ENCODE data around the gene HTRA1. TPM values are rescaled to one million over a fixed set of nuclear protein-coding genes. Genes with fewer than 3 reads are reported as not detected.

The HTRA1 gene
- total RNA-seq, 1 donor from 2014 or later: 58.5 TPM

GRCh38 chr10:122455376-122456079 is 5.8 kb upstream of the HTRA1 start:
- no peak for DNase-seq

GRCh38 chr10:122457934-122458333 is 3.4 kb upstream of the HTRA1 start:
- DNase-seq: no peak

GRCh38 chr10:122458693-122459092 is 2.7 kb upstream of the HTRA1 start:
- DNase-seq: no peak

- DNase-seq: no peak
Measured at GRCh38 chr10:122459561-122460273, 1.6 kb upstream of the HTRA1 start.

GRCh38 chr10:122460891-122461293 is 461 bp upstream of the HTRA1 start:
- no peak for DNase-seq

GRCh38 chr10:122461729-122462532 is 578 bp downstream of the HTRA1 start:
- DNase-seq: peak; percentile 30

- DNase-seq: no peak
Measured at GRCh38 chr10:122462533-122463465, 1.4 kb downstream of the HTRA1 start.

GRCh38 chr10:122463466-122464249 is 2.3 kb downstream of the HTRA1 start:
- DNase-seq: no peak

- DNase-seq: no peak
Measured at GRCh38 chr10:122464250-122464510, 2.8 kb downstream of the HTRA1 start.

- DNase-seq: no peak
Measured at GRCh38 chr10:122464586-122464985, 3.2 kb downstream of the HTRA1 start.

GRCh38 chr10:122465401-122466040 is 4.2 kb downstream of the HTRA1 start:
- DNase-seq: no peak

- DNase-seq: no peak
Measured at GRCh38 chr10:122466951-122467381, 5.6 kb downstream of the HTRA1 start.

GRCh38 chr10:122467701-122468100 is 6.3 kb downstream of the HTRA1 start:
- DNase-seq: no peak

- no peak for DNase-seq
Measured at GRCh38 chr10:122468307-122468925, 7.1 kb downstream of the HTRA1 start.

GRCh38 chr10:122468926-122469781 is 7.8 kb downstream of the HTRA1 start:
- DNase-seq: peak; percentile 57

- DNase-seq: no peak
Measured at GRCh38 chr10:122469848-122470247, 8.5 kb downstream of the HTRA1 start.

- no peak for DNase-seq
Measured at GRCh38 chr10:122471531-122472177, 10.3 kb downstream of the HTRA1 start.

GRCh38 chr10:122473116-122473515 is 11.8 kb downstream of the HTRA1 start:
- no peak for DNase-seq
